ENCODE results near the gene SMIM10L2A. TPM values are rescaled to one million over a fixed set of nuclear protein-coding genes. Genes with fewer than 3 reads are reported as not detected.
"Not testable (repeated sequence)": the region's sequence is repeated elsewhere in the genome, so short reads cannot be mapped to it uniquely, and the experiment has no call there.

SMIM10L2A gene
- polyA plus RNA-seq, 1 donor from 2014 or later: 0.05 TPM

GRCh38 chrX:135461756-135462155, 40.0 kb downstream of the SMIM10L2A start:
- H3K27me3 Mint-ChIP-seq: peaks cover 11% of the 10 kb centered on the region
- H3K27ac Mint-ChIP-seq, H3K9me3 Mint-ChIP-seq, H3K4me1 Mint-ChIP-seq, H3K4me3 Mint-ChIP-seq, H3K36me3 Mint-ChIP-seq: not testable (repeated sequence)

DNA sequence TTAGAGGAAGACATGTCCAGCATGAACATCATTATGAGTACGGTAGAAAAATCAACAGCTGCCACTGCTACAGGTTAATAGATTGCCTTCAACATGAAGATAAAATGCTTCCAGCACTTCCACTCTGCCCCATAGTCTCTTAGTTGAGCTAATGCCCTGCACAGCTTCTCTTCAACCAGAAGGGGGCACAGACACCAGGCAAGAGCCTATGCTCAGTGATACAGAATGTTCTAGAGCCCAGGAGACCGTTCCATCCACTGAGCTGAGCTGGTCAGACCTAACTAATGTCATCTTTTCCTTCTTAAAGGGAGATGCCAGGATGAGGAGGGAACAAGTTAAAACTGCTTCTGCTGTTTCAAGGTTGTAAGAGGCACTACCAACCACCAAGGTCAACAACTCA, 42.2 kb downstream of the SMIM10L2A start:
- peaks cover 14% of the 10 kb centered on the region for H3K27me3 Mint-ChIP-seq
- peaks cover 0 to 8% (median 0%) of the 10 kb centered on the region in 3 donors for H3K9me3 Mint-ChIP-seq
- no peak overlapping the region for H3K4me3 Mint-ChIP-seq
- H3K27ac Mint-ChIP-seq: no peak overlapping the region
- peaks cover 0 to 2% (median 0%) of the 10 kb centered on the region in 3 donors for H3K4me1 Mint-ChIP-seq
- peaks cover 3% of the 10 kb centered on the region for H3K36me3 Mint-ChIP-seq

GRCh38 chrX:135476378-135476777, 54.6 kb downstream of the SMIM10L2A start:
- no peaks in the 10 kb centered on the region for H3K4me1 Mint-ChIP-seq
- no peak overlapping the region for H3K4me3 Mint-ChIP-seq
- H3K9me3 Mint-ChIP-seq: no peaks in the 10 kb centered on the region
- no peak overlapping the region for H3K27ac Mint-ChIP-seq
- no peaks in the 10 kb centered on the region for H3K27me3 Mint-ChIP-seq
- no peaks in the 10 kb centered on the region for H3K36me3 Mint-ChIP-seq

GRCh38 chrX:135477576-135477975, 55.8 kb downstream of the SMIM10L2A start:
- Mint-ChIP-seq H3K27me3 (no peaks in the 10 kb centered on the region), H3K36me3 (no peaks in the 10 kb centered on the region), H3K9me3 (no peaks in the 10 kb centered on the region), H3K4me1 (no peaks in the 10 kb centered on the region), H3K4me3 (no peak overlapping the region), H3K27ac (no peak overlapping the region)

Other genes starting within 250 kb of the SMIM10L2A start
- not detected for gene ETDA, start 169.9 kb upstream of the SMIM10L2A start, polyA plus RNA-seq
- not detected for gene ETDC, start 112.5 kb upstream of the SMIM10L2A start, polyA plus RNA-seq
- 7.4 TPM for gene ZNF75D, start 77.8 kb upstream of the SMIM10L2A start, polyA plus RNA-seq
- 1.5 TPM for gene ZNF449, start 77.1 kb upstream of the SMIM10L2A start, polyA plus RNA-seq
- gene INTS6L, start 98.7 kb downstream of the SMIM10L2A start, polyA plus RNA-seq: 5.2 TPM

All from IgD-negative memory B cell (primary cell).